HG03432 (cell line): Measurements from ENCODE around the gene TRABD2A.
A peak's percentile ranks its signal among the peaks of the same experiment; 100 is the strongest.

ENCODE experiments used
- ATAC-seq: cut with Tn5 transposase; IDR thresholded peaks from one replicate; pipeline ENCODE4 v1.9.1; 2021; ENCODE audit warnings: mild to moderate bottlenecking, moderate library complexity; ENCODE audit not compliant: unreplicated experiment

Gene TRABD2A

GRCh38 chr2:84856787-84857186, 24.1 kb downstream of the TRABD2A start:
- ATAC-seq: no peak

- ATAC-seq: no peak
Measured at GRCh38 chr2:84855731-84856130, 25.2 kb downstream of the TRABD2A start.

GRCh38 chr2:84854850-84855249, 26.0 kb downstream of the TRABD2A start:
- ATAC-seq: no peak

GRCh38 chr2:84851876-84852275, 29.0 kb downstream of the TRABD2A start:
- ATAC-seq: no peak

- no peak for ATAC-seq
Measured at GRCh38 chr2:84850471-84850870, 30.4 kb downstream of the TRABD2A start.

- ATAC-seq: no peak
Measured at GRCh38 chr2:84849271-84849952, 31.5 kb downstream of the TRABD2A start.

GRCh38 chr2:84847326-84848050, 33.4 kb downstream of the TRABD2A start:
- ATAC-seq: no peak

- no peak for ATAC-seq
Measured at GRCh38 chr2:84846741-84847142, 34.1 kb downstream of the TRABD2A start.

GRCh38 chr2:84846041-84846663, 34.7 kb downstream of the TRABD2A start:
- ATAC-seq: peak; percentile 47

GRCh38 chr2:84844141-84844540, 36.7 kb downstream of the TRABD2A start:
- ATAC-seq: no peak

- ATAC-seq: no peak
Measured at GRCh38 chr2:84841577-84841976, 39.3 kb downstream of the TRABD2A start.

GRCh38 chr2:84840306-84840705, 40.6 kb downstream of the TRABD2A start:
- no peak for ATAC-seq

GRCh38 chr2:84839851-84840250, 41.0 kb downstream of the TRABD2A start:
- no peak for ATAC-seq

- ATAC-seq: no peak
Measured at GRCh38 chr2:84838434-84839145, 42.3 kb downstream of the TRABD2A start.

- ATAC-seq: no peak
Measured at GRCh38 chr2:84836215-84836614, 44.7 kb downstream of the TRABD2A start.

- ATAC-seq: no peak
Measured at GRCh38 chr2:84833481-84834150, 47.3 kb downstream of the TRABD2A start.

GRCh38 chr2:84832772-84833461, 48.0 kb downstream of the TRABD2A start:
- peak; percentile 86 for ATAC-seq

- no peak for ATAC-seq
Measured at GRCh38 chr2:84830758-84831500, 50.0 kb downstream of the TRABD2A start.

GRCh38 chr2:84830095-84830494, 50.8 kb downstream of the TRABD2A start:
- ATAC-seq: no peak

- ATAC-seq: no peak
Measured at GRCh38 chr2:84829693-84830092, 51.2 kb downstream of the TRABD2A start.
